ENCODE data around the gene BACH2.

DNA sequence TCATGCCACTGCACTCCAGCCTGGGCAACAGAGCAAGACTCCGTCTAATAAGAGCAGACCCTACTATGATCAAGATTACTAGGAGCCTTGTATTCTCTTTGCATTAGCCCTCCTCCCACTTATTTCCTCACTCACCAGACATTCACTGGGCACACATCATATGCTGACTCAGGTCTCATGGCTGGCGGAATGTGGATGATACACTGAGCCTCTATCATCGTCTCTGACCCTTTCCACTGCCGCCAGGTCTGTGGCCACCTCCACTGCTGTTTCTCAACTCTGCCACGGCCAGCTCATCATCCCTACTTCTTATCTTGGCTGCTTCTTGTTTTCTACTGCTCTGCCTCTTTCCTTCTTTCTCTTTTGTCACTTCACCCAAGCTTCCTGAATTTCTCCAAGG, 161.0 kb downstream of the BACH2 start:
- TF ChIP-seq, protein P1, sequence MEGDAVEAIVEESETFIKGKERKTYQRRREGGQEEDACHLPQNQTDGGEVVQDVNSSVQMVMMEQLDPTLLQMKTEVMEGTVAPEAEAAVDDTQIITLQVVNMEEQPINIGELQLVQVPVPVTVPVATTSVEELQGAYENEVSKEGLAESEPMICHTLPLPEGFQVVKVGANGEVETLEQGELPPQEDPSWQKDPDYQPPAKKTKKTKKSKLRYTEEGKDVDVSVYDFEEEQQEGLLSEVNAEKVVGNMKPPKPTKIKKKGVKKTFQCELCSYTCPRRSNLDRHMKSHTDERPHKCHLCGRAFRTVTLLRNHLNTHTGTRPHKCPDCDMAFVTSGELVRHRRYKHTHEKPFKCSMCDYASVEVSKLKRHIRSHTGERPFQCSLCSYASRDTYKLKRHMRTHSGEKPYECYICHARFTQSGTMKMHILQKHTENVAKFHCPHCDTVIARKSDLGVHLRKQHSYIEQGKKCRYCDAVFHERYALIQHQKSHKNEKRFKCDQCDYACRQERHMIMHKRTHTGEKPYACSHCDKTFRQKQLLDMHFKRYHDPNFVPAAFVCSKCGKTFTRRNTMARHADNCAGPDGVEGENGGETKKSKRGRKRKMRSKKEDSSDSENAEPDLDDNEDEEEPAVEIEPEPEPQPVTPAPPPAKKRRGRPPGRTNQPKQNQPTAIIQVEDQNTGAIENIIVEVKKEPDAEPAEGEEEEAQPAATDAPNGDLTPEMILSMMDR (IDR thresholded peaks at IDR 0.05): no peak
- TF ChIP-seq EP300 (IDR thresholded peaks at IDR 0.05): no peak
- TF ChIP-seq, protein P2, sequence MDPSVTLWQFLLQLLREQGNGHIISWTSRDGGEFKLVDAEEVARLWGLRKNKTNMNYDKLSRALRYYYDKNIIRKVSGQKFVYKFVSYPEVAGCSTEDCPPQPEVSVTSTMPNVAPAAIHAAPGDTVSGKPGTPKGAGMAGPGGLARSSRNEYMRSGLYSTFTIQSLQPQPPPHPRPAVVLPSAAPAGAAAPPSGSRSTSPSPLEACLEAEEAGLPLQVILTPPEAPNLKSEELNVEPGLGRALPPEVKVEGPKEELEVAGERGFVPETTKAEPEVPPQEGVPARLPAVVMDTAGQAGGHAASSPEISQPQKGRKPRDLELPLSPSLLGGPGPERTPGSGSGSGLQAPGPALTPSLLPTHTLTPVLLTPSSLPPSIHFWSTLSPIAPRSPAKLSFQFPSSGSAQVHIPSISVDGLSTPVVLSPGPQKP (IDR thresholded peaks at IDR 0.05; ENCODE audit: low read depth, low read length): no peak
- no peak for TF ChIP-seq POLR2A (IDR thresholded peaks at IDR 0.05; ENCODE audit: low read length)
